HG02870 (cell line): ENCODE results near the gene MACROD2.

Experiments used
- ATAC-seq: cut with Tn5 transposase; IDR thresholded peaks from one replicate; pipeline ENCODE4 v1.9.1; 2021; ENCODE audit warnings: mild to moderate bottlenecking, moderate library complexity; ENCODE audit not compliant: unreplicated experiment

Gene MACROD2

GRCh38 chr20:16082051-16082550 lies 2086.8 kb downstream of the MACROD2 start:
- no peak for ATAC-seq

- ATAC-seq, result no peak
These were observed 2088.4 kb downstream of the MACROD2 start for GRCh38 chr20:16083639-16084280.

GRCh38 chr20:16095226-16095625 lies 2099.9 kb downstream of the MACROD2 start:
- ATAC-seq, result no peak

GRCh38 chr20:16096756-16097326 lies 2101.5 kb downstream of the MACROD2 start:
- no peak for ATAC-seq

GRCh38 chr20:16097788-16098187 lies 2102.5 kb downstream of the MACROD2 start:
- no peak for ATAC-seq

GRCh38 chr20:16098890-16099639 lies 2103.7 kb downstream of the MACROD2 start:
- no peak for ATAC-seq

GRCh38 chr20:16100111-16100510 lies 2104.8 kb downstream of the MACROD2 start:
- no peak for ATAC-seq

- ATAC-seq, result no peak
These were observed 2105.5 kb downstream of the MACROD2 start for GRCh38 chr20:16100767-16101166.
